ENCODE data around the gene NANP.

GRCh38 chr20:25567286-25567685 is 56.5 kb downstream of the NANP start:
- TF ChIP-seq CTCF (IDR thresholded peaks at IDR 0.05) (no peak), POLR2A (IDR thresholded peaks at IDR 0.05) (no peak)

Measured in testis (tissue), 2 donors.